HCT116 (cell line): Measurements from ENCODE around the gene PTTG1IP. TPM values are rescaled to one million over a fixed set of nuclear protein-coding genes. Genes with fewer than 3 reads are reported as not detected.

Source experiments
- ATAC-seq: fragments of 200-7000 bp; cut with Tn5 transposase; 2 replicates; pipeline ENCODE4 v1.9.1; 2020; ENCODE audit warnings: mild to moderate bottlenecking, moderate library complexity
- BruUV-seq: library from RNA; stranded (reverse); fragments of 400-500 nt; replicated peaks from 2 replicates; lab custom pipeline; 2021; lab: Mats Ljungman, UMichigan
- CTCF ChIA-PET: fragments of 300-600 bp; sonication (Branson Sonifier 250); formaldehyde crosslinking; loops from one replicate; lab custom pipeline; 2021; ENCODE audit warnings: antibody characterized with exemption; lab: Charles Lee
- POLR2A ChIA-PET: fragments of 300-600, 350-600 bp; sonication (Branson Sonifier 250); formaldehyde crosslinking; loops from one replicate; lab custom pipeline; 2021; ENCODE audit warnings: antibody characterized with exemption; lab: Charles Lee
- RAD21 ChIA-PET, 2 experiments: fragments of 300-600 bp; sonication (Branson Sonifier 250); formaldehyde crosslinking; loops; one replicate each; lab custom pipeline; 2023; ENCODE audit warnings: low total read pairs in 2 of 2; ENCODE audit not compliant: uncharacterized antibody in 2 of 2, unreplicated experiment in 2 of 2, low non-redundant PET in 1 of 2; lab: Charles Lee
- DNase-seq: peaks from one replicate; pipeline ENCODE4 v3.0.0-alpha.2; 2010; ENCODE audit warnings: low read depth, low spot score
- H2AFZ ChIP-seq: fragments of 200-600 bp; shearing (Covaris generic), sonication (generic); 2 replicates; pipeline ENCODE4 v1.6.1; 2017; ENCODE audit warnings: low read depth, mixed run types, mixed read lengths, antibody characterized with exemption, low read length; ENCODE audit not compliant: poor library complexity, severe bottlenecking
- H3K27ac ChIP-seq: 2 replicates; pipeline ENCODE4 v1.5.1; 2012; ENCODE audit warnings: low read depth, low read length
- H3K27me3 ChIP-seq: fragments of 200-600 bp; sonication (generic); 2 replicates; pipeline ENCODE4 v1.6.1; 2016; ENCODE audit warnings: mixed run types, low read length, mixed read lengths; ENCODE audit not compliant: insufficient read depth
- H3K36me3 ChIP-seq, 2 experiments: fragments of 200-500 bp in 1 of 2; fragments of 200-600 bp in 1 of 2; sonication (Bioruptor generic) in 1 of 2; sonication (generic) in 1 of 2; 2 replicates each; pipeline versions ENCODE4 v1.5.1 to v1.6.1; 2014 to 2016; ENCODE audit warnings: low read length in 2 of 2, inconsistent platforms in 1 of 2, mixed read lengths in 1 of 2, mixed run types in 1 of 2; ENCODE audit not compliant: insufficient read depth in 2 of 2, control insufficient read depth in 1 of 2
- H3K4me1 ChIP-seq, 2 experiments: fragments of 200-600 bp in 1 of 2; sonication (generic) in 1 of 2; 2 replicates each; pipeline versions ENCODE4 v1.5.1 to v1.6.1; 2012 to 2017; ENCODE audit warnings: low read length in 2 of 2, inconsistent platforms in 1 of 2, mild to moderate bottlenecking in 1 of 2, mixed read lengths in 1 of 2, mixed run types in 1 of 2, moderate library complexity in 1 of 2; ENCODE audit not compliant: insufficient read depth in 2 of 2, control insufficient read depth in 1 of 2
- H3K4me2 ChIP-seq: fragments of 200-600 bp; sonication (generic); 2 replicates; pipeline ENCODE4 v1.6.1; 2017; ENCODE audit warnings: mixed run types, low read length, mixed read lengths
- H3K4me3 ChIP-seq, 2 experiments: fragments of 200-600 bp in 1 of 2; sonication (generic) in 1 of 2; replicated peaks in 1 of 2; 2 replicates each; pipeline ENCODE4 v1.5.1; 2011 to 2016; ENCODE audit warnings: low read length in 2 of 2, control low read depth in 1 of 2, low read depth in 1 of 2, mild to moderate bottlenecking in 1 of 2, mixed read lengths in 1 of 2, mixed run types in 1 of 2
- H3K79me2 ChIP-seq: fragments of 200-600 bp; sonication (generic); 2 replicates; pipeline ENCODE4 v1.6.1; 2017; ENCODE audit warnings: mild to moderate bottlenecking, mixed run types, low read length, moderate library complexity, mixed read lengths; ENCODE audit not compliant: insufficient read depth
- H3K9ac ChIP-seq: fragments of 200-600 bp; sonication (generic); 2 replicates; pipeline ENCODE4 v1.6.1; 2016; ENCODE audit warnings: low read length, mixed read lengths
- H3K9me2 ChIP-seq: fragments of 200-600 bp; sonication (generic), shearing (Covaris generic); 2 replicates; pipeline ENCODE4 v1.6.1; 2017; ENCODE audit warnings: mixed run types, mild to moderate bottlenecking, moderate library complexity; ENCODE audit not compliant: insufficient read depth
- H3K9me3 ChIP-seq, 2 experiments: fragments of 200-500 bp in 1 of 2; fragments of 200-600 bp in 1 of 2; sonication (Bioruptor generic) in 1 of 2; sonication (generic) in 1 of 2; 2 replicates each; pipeline ENCODE4 v1.6.1; 2014 to 2017; ENCODE audit warnings: low read length in 2 of 2, mixed read lengths in 2 of 2, inconsistent platforms in 1 of 2, low read depth in 1 of 2, mild to moderate bottlenecking in 1 of 2, mixed run types in 1 of 2, moderate library complexity in 1 of 2; ENCODE audit not compliant: control insufficient read depth in 1 of 2, insufficient read depth in 1 of 2
- H4K20me1 ChIP-seq: fragments of 200-600 bp; sonication (generic), shearing (Covaris generic); 2 replicates; pipeline ENCODE4 v1.6.1; 2017; ENCODE audit warnings: mixed run types, mild to moderate bottlenecking, moderate library complexity; ENCODE audit not compliant: insufficient read depth
- CBX3 ChIP-seq: IDR thresholded peaks from 2 replicates; pipeline ENCODE4 v1.6.1; 2012; ENCODE audit warnings: low read depth
- EGR1 ChIP-seq: IDR thresholded peaks from 2 replicates; pipeline ENCODE4 v1.6.1; 2012; ENCODE audit warnings: low read depth
- ELF1 ChIP-seq: IDR thresholded peaks from 2 replicates; pipeline ENCODE4 v1.6.1; 2012; ENCODE audit warnings: low read depth, borderline replicate concordance
- EZH2phosphoT487 ChIP-seq: fragments of 200-600 bp; IDR thresholded peaks from 2 replicates; pipeline ENCODE4 v1.6.1; 2018; ENCODE audit warnings: antibody characterized with exemption, borderline replicate concordance
- FOSL1 ChIP-seq: IDR thresholded peaks from 2 replicates; pipeline ENCODE4 v1.6.1; 2012; ENCODE audit warnings: low read depth
- RAD21 ChIP-seq: IDR thresholded peaks from 2 replicates; pipeline ENCODE4 v1.6.1; 2012; ENCODE audit warnings: low read depth, mild to moderate bottlenecking
- SIN3A ChIP-seq: IDR thresholded peaks from 2 replicates; pipeline ENCODE4 v1.6.1; 2012; ENCODE audit warnings: low read depth
- SP1 ChIP-seq: IDR thresholded peaks from 2 replicates; pipeline ENCODE4 v1.6.1; 2012; ENCODE audit warnings: low read depth
- SRF ChIP-seq: IDR thresholded peaks from 2 replicates; pipeline ENCODE4 v1.6.1; 2012; ENCODE audit warnings: low read depth
- YY1 ChIP-seq: IDR thresholded peaks from 2 replicates; pipeline ENCODE4 v1.6.1; 2011; ENCODE audit warnings: low read length, low read depth, moderate library complexity, mild to moderate bottlenecking; ENCODE audit not compliant: insufficient replicate concordance; ENCODE audit errors: extremely low read depth
- ZNF274 ChIP-seq: fragments of 200-500 bp; sonication (Bioruptor generic); IDR thresholded peaks from 2 replicates; pipeline ENCODE4 v1.6.1; 2014; ENCODE audit warnings: mild to moderate bottlenecking, low read depth, low read length, inconsistent platforms
- intact Hi-C: fragments of 100-400 bp; cut with micrococcal nuclease; formaldehyde crosslinking; loops from 2 replicates; pipeline ENCODE4 v1.10.0; 2022
- total RNA-seq: library from RNA; stranded (reverse); gene quantifications from one replicate; pipeline ENCODE4 v1.2.1, GENCODE V29; 2021; ENCODE audit not compliant: unreplicated experiment
- TF ChIP-seq, protein P1 (sequence below), 3 experiments: fragments of 200-600 bp in 1 of 3; sonication (generic) in 1 of 3; IDR thresholded peaks in 2 of 3; conservative IDR thresholded peaks in 1 of 3; 2 replicates each; pipeline ENCODE4 v1.5.1; 2012 to 2017; ENCODE audit warnings: low read depth in 2 of 3, low read length in 2 of 3, antibody characterized with exemption in 1 of 3, borderline replicate concordance in 1 of 3, control low read depth in 1 of 3, mild to moderate bottlenecking in 1 of 3, mixed read lengths in 1 of 3, mixed run types in 1 of 3, moderate library complexity in 1 of 3; ENCODE audit not compliant: insufficient read depth in 1 of 3
- TF ChIP-seq, protein P2 (sequence below): IDR thresholded peaks from 2 replicates; pipeline ENCODE4 v1.6.1; 2011; ENCODE audit warnings: mild to moderate bottlenecking, low read length, moderate library complexity; ENCODE audit not compliant: insufficient replicate concordance; ENCODE audit errors: extremely low read depth
- TF ChIP-seq, protein P3 (sequence below): IDR thresholded peaks from 2 replicates; pipeline ENCODE4 v1.6.1; 2012; ENCODE audit warnings: low read depth
- TF ChIP-seq, protein P4 (sequence below): IDR thresholded peaks from 2 replicates; pipeline ENCODE4 v1.6.1; 2012

The PTTG1IP gene
- total RNA-seq, 1 experiment from 2014 or later, result 83.4 TPM

DNA sequence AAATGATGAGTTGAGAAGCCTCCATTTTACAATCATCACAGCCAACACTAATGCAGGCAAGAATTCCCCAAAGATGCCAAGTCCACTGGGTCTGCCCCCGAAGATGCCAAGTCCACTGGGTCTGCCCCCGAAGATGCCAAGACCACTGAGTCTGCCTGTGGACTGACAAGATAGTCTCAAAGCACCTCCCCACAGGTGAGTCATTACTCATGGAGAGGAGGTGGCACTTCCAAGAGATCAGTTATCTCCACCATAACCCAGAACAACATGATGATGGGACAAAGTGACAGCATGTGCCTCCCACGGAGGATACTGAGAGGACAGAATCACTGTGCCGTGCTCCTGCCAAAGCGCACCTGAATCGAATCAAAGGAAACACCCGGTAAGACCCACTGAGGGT lies 4.8 kb downstream of the PTTG1IP start:
- Histone ChIP-seq H3K4me1 (peaks cover 48 to 64% of the 10 kb centered on the region in 2 experiments), H3K4me2 (peak overlapping the region; percentile 97), H3K9me3 (no peaks in the 10 kb centered on the region), H4K20me1 (no peaks in the 10 kb centered on the region; the same call in 1 of the 2 replicates), H3K27me3 (no peaks in the 10 kb centered on the region), H3K9me2 (no peaks in the 10 kb centered on the region), H3K79me2 (peaks cover 87% of the 10 kb centered on the region), H3K36me3 (peaks cover 4 to 10% of the 10 kb centered on the region in 2 experiments; a peak in 3 of 4 replicates), H3K27ac (peak overlapping the region; percentile 95; the same call in 1 of the 2 replicates), H3K9ac (peak overlapping the region; percentile 79; the same call in 1 of the 2 replicates), H3K4me3 (no peak overlapping the region), H2AFZ (no peak overlapping the region)
- DNase-seq (no peak), ATAC-seq (no peak)
- POLR2A ChIA-PET, result no interaction called here
- intact Hi-C loops, result loop anchor here (5.0 kb wide), 1 partner anchor 91 kb away; no protein-coding TSS in a partner anchor
- RAD21 ChIA-PET, result no interaction called here
- BruUV-seq, result no TSS peak
- TF ChIP-seq SP1 (no peak), YY1 (no peak), ELF1 (no peak), EGR1 (no peak), ZNF274 (no peak), FOSL1 (no peak), RAD21 (no peak), SIN3A (no peak), CBX3 (no peak), EZH2phosphoT487 (no peak), SRF (no peak)
- TF ChIP-seq, protein P1, sequence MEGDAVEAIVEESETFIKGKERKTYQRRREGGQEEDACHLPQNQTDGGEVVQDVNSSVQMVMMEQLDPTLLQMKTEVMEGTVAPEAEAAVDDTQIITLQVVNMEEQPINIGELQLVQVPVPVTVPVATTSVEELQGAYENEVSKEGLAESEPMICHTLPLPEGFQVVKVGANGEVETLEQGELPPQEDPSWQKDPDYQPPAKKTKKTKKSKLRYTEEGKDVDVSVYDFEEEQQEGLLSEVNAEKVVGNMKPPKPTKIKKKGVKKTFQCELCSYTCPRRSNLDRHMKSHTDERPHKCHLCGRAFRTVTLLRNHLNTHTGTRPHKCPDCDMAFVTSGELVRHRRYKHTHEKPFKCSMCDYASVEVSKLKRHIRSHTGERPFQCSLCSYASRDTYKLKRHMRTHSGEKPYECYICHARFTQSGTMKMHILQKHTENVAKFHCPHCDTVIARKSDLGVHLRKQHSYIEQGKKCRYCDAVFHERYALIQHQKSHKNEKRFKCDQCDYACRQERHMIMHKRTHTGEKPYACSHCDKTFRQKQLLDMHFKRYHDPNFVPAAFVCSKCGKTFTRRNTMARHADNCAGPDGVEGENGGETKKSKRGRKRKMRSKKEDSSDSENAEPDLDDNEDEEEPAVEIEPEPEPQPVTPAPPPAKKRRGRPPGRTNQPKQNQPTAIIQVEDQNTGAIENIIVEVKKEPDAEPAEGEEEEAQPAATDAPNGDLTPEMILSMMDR (IDR thresholded peaks at IDR 0.05 in 2 of 3, conservative IDR thresholded peaks at IDR 0.05 in 1 of 3; ENCODE audit: borderline replicate concordance in 1 of 3, insufficient read depth in 1 of 3, low read depth in 2 of 3, low read length in 2 of 3), result no peak
- TF ChIP-seq, protein P2, sequence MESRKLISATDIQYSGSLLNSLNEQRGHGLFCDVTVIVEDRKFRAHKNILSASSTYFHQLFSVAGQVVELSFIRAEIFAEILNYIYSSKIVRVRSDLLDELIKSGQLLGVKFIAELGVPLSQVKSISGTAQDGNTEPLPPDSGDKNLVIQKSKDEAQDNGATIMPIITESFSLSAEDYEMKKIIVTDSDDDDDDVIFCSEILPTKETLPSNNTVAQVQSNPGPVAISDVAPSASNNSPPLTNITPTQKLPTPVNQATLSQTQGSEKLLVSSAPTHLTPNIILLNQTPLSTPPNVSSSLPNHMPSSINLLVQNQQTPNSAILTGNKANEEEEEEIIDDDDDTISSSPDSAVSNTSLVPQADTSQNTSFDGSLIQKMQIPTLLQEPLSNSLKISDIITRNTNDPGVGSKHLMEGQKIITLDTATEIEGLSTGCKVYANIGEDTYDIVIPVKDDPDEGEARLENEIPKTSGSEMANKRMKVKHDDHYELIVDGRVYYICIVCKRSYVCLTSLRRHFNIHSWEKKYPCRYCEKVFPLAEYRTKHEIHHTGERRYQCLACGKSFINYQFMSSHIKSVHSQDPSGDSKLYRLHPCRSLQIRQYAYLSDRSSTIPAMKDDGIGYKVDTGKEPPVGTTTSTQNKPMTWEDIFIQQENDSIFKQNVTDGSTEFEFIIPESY, result no peak
- TF ChIP-seq, protein P3, sequence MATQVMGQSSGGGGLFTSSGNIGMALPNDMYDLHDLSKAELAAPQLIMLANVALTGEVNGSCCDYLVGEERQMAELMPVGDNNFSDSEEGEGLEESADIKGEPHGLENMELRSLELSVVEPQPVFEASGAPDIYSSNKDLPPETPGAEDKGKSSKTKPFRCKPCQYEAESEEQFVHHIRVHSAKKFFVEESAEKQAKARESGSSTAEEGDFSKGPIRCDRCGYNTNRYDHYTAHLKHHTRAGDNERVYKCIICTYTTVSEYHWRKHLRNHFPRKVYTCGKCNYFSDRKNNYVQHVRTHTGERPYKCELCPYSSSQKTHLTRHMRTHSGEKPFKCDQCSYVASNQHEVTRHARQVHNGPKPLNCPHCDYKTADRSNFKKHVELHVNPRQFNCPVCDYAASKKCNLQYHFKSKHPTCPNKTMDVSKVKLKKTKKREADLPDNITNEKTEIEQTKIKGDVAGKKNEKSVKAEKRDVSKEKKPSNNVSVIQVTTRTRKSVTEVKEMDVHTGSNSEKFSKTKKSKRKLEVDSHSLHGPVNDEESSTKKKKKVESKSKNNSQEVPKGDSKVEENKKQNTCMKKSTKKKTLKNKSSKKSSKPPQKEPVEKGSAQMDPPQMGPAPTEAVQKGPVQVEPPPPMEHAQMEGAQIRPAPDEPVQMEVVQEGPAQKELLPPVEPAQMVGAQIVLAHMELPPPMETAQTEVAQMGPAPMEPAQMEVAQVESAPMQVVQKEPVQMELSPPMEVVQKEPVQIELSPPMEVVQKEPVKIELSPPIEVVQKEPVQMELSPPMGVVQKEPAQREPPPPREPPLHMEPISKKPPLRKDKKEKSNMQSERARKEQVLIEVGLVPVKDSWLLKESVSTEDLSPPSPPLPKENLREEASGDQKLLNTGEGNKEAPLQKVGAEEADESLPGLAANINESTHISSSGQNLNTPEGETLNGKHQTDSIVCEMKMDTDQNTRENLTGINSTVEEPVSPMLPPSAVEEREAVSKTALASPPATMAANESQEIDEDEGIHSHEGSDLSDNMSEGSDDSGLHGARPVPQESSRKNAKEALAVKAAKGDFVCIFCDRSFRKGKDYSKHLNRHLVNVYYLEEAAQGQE, result no peak
- TF ChIP-seq, protein P4, sequence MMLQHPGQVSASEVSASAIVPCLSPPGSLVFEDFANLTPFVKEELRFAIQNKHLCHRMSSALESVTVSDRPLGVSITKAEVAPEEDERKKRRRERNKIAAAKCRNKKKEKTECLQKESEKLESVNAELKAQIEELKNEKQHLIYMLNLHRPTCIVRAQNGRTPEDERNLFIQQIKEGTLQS, result no peak
- CTCF ChIA-PET, result no interaction called here
